AG10803 (cell line): Measurements from ENCODE around the gene TXNDC11.

Source experiments
- DNase-seq: peaks from one replicate; pipeline ENCODE4 v3.0.0; 2010; ENCODE audit warnings: low read depth
- H3K4me3 ChIP-seq: 2 replicates; pipeline ENCODE4 v1.5.1; 2011; ENCODE audit warnings: mild to moderate bottlenecking, low read length, control low read depth
- TF ChIP-seq, protein P1 (sequence below): conservative IDR thresholded peaks from 2 replicates; pipeline ENCODE4 v1.5.1; 2011; ENCODE audit warnings: mild to moderate bottlenecking, low read length, control low read depth, inconsistent platforms

TXNDC11 gene

GRCh38 chr16:11748404-11749254 lies 6.0 kb upstream of the TXNDC11 start:
- TF ChIP-seq, protein P1, sequence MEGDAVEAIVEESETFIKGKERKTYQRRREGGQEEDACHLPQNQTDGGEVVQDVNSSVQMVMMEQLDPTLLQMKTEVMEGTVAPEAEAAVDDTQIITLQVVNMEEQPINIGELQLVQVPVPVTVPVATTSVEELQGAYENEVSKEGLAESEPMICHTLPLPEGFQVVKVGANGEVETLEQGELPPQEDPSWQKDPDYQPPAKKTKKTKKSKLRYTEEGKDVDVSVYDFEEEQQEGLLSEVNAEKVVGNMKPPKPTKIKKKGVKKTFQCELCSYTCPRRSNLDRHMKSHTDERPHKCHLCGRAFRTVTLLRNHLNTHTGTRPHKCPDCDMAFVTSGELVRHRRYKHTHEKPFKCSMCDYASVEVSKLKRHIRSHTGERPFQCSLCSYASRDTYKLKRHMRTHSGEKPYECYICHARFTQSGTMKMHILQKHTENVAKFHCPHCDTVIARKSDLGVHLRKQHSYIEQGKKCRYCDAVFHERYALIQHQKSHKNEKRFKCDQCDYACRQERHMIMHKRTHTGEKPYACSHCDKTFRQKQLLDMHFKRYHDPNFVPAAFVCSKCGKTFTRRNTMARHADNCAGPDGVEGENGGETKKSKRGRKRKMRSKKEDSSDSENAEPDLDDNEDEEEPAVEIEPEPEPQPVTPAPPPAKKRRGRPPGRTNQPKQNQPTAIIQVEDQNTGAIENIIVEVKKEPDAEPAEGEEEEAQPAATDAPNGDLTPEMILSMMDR = no peak
- DNase-seq = no peak

DNA sequence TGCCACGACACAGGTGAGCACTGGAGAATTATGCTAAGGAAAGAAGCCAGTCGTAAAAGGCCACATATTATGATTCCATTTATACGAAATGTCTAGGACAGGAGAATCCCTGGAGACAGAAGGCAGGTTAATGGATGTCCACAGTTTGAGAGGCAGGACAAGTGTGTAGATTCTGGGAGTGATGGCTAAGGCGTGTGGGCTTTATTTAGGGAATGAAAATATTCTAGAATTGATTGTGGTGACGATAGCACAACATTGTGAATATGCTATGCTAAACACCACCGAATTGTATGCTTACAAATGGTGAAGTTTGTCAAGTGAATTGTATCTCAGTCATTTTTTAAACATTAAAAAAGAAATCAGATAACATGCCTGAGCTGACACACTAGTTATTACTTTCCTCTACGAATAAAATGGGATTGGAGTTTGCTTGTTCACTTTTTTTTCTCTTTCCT lies 5.3 kb upstream of the TXNDC11 start:
- H3K4me3 ChIP-seq = no peak overlapping the region
- TF ChIP-seq, protein P1 = no peak
- DNase-seq = no peak

More at GRCh38 chr16:11748404-11749254, 6.0 kb upstream of the TXNDC11 start:
- H3K4me3 ChIP-seq = no peak overlapping the region

- H3K4me3 ChIP-seq = no peak overlapping the region
- DNase-seq = no peak
These were observed 1.4 kb upstream of the TXNDC11 start for GRCh38 chr16:11744075-11744470.

GRCh38 chr16:11743308-11744074 lies 834 bp upstream of the TXNDC11 start:
- DNase-seq = peak; percentile 74
- TF ChIP-seq, protein P1 = no peak
- H3K4me3 ChIP-seq = peak overlapping the region; percentile 59

More at GRCh38 chr16:11744075-11744470, 1.4 kb upstream of the TXNDC11 start:
- TF ChIP-seq, protein P1 = no peak

GRCh38 chr16:11742093-11742535 lies 543 bp downstream of the TXNDC11 start:
- TF ChIP-seq, protein P1 = no peak
- no peak for DNase-seq
- H3K4me3 ChIP-seq = peak overlapping the region; percentile 89

DNA sequence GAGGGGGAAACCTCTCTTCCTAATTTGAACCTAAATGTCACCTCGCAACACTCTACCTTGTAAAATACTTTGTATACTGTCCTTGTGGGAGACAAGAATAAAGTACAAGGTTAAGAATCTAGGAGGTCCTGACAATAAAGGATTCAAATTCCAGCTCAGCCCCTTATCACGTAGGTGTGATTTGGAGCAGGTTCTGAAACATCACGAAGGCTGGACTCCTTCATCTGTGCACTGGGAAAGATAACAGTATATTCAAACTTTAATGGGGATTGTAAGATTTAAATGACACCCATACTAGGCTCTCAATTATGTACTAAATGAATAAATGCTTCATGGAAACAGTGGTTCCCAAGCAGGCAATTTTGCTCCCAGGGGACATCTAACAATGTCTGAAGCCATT lies 2.1 kb downstream of the TXNDC11 start:
- peak overlapping the region; percentile 89 for H3K4me3 ChIP-seq
- TF ChIP-seq, protein P1 = no peak
- no peak for DNase-seq
